Measurements from ENCODE around the gene SDHA.
"Not testable (repeated sequence)": the region's sequence is repeated elsewhere in the genome, so short reads cannot be mapped to it uniquely, and the experiment has no call there.

The SDHA gene

DNA sequence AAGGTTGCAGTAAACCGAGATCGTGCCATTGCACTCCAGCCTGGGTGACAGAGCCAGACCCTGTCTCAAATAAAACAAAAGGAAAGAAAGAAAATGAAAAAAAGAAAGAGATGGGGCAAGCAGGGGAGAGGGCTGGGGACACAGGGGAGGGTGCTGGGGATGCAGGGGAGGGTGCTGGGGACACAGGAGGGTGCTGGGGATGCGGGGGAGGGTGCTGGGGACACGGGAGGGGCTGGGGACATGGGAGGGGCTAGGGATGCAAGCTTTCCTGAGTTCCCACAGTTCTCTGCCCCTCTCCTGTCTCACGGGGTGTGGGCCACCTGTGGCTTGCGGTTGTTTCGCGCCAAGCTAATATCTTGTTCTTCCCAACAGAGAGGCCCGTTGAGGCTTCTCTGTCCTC is 60.5 kb downstream of the SDHA start:
- no peak for TF ChIP-seq CTCF (IDR thresholded peaks at IDR 0.05; ENCODE audit: low read depth, low read length)
- no peak overlapping the region for H3K4me3 ChIP-seq (ENCODE audit: low read depth, low read length)
- in situ Hi-C loops (cut with HindIII; ENCODE audit: low sequenced_read_pairs), result no loop called here
- DNase-seq (ENCODE audit: low read depth, low spot score), result no peak

DNA sequence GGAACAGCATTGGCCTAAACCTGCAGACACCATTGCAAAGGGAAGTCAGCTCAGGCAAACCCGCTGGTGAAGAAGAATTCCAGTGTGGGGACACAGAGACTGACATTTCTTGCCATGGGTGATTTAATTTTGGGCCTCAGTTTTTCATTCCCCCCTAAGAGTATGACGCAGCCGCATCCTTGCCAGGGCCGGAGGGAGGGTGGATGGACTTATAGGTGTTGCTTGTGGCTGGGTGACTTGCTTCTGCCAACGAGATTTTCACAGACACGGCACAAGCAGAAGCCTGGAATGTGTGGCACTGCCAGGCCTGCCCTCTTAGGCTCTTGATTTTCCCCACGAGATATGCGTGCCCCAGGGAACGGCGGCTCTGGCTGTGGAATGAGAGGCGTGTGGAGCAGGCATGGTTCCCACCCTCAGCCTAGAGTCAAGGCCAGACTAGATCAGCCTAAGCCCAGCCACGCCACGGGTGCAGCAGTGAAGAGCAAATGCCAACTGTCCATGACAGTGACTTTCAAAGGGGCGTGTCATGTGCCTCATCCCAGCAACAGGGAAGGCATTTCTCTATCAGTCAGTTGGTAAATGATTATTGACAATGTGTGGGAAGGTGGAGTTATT is 61.0 kb downstream of the SDHA start:
- H3K4me3 ChIP-seq (ENCODE audit: low read depth, low read length); DNase-seq (ENCODE audit: low read depth, low spot score); in situ Hi-C loops (cut with HindIII; ENCODE audit: low sequenced_read_pairs): not testable (repeated sequence)

- TF ChIP-seq CTCF (IDR thresholded peaks at IDR 0.05; ENCODE audit: low read depth, low read length), result no peak
Observed at GRCh38 chr5:285991-286557, 68.0 kb downstream of the SDHA start.

GRCh38 chr5:290200-290599 is 72.1 kb downstream of the SDHA start:
- in situ Hi-C loops (cut with HindIII; ENCODE audit: low sequenced_read_pairs); DNase-seq (ENCODE audit: low read depth, low spot score); H3K4me3 ChIP-seq (ENCODE audit: low read depth, low read length): not testable (repeated sequence)

More at GRCh38 chr5:285991-286557, 68.0 kb downstream of the SDHA start:
- H3K4me3 ChIP-seq (ENCODE audit: low read depth, low read length), result no peak overlapping the region
- in situ Hi-C loops (cut with HindIII; ENCODE audit: low sequenced_read_pairs), result no loop called here
- DNase-seq (ENCODE audit: low read depth, low spot score), result peak; percentile 4

- in situ Hi-C loops (cut with HindIII; ENCODE audit: low sequenced_read_pairs); H3K4me3 ChIP-seq (ENCODE audit: low read depth, low read length); DNase-seq (ENCODE audit: low read depth, low spot score): not testable (repeated sequence)
Observed at GRCh38 chr5:291345-291744, 73.2 kb downstream of the SDHA start.

- H3K4me3 ChIP-seq (ENCODE audit: low read depth, low read length); in situ Hi-C loops (cut with HindIII; ENCODE audit: low sequenced_read_pairs); DNase-seq (ENCODE audit: low read depth, low spot score): not testable (repeated sequence)
Observed at GRCh38 chr5:294788-295187, 76.7 kb downstream of the SDHA start.

- DNase-seq (ENCODE audit: low read depth, low spot score); in situ Hi-C loops (cut with HindIII; ENCODE audit: low sequenced_read_pairs); H3K4me3 ChIP-seq (ENCODE audit: low read depth, low read length): not testable (repeated sequence)
Observed at GRCh38 chr5:296207-296606, 78.1 kb downstream of the SDHA start.

DNA sequence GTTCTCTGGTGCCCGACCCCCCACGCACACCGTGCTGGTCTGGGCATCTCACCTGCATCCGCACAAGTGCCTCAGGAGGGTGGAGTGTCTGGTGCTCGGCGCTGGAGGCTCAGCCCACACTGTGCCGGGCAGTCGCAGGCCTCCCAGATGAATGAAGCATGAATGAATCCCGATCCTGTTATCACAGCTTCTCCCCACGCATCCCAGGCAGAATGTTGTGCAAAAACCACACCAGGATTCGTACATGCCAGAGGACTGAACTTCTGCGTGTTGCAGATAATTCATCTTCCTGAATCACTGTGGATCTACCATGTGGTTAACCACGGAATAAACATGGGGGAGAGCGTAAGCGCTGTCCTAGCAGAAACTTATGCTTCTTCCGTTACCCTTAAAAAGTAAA is 78.8 kb downstream of the SDHA start:
- DNase-seq (ENCODE audit: low read depth, low spot score), result peak; percentile 74
- H3K4me3 ChIP-seq (ENCODE audit: low read depth, low read length); in situ Hi-C loops (cut with HindIII; ENCODE audit: low sequenced_read_pairs): not testable (repeated sequence)

- peak; percentile 23 for DNase-seq (ENCODE audit: low read depth, low spot score)
- H3K4me3 ChIP-seq (ENCODE audit: low read depth, low read length); in situ Hi-C loops (cut with HindIII; ENCODE audit: low sequenced_read_pairs): not testable (repeated sequence)
Observed at GRCh38 chr5:297448-297847, 79.3 kb downstream of the SDHA start.

DNA sequence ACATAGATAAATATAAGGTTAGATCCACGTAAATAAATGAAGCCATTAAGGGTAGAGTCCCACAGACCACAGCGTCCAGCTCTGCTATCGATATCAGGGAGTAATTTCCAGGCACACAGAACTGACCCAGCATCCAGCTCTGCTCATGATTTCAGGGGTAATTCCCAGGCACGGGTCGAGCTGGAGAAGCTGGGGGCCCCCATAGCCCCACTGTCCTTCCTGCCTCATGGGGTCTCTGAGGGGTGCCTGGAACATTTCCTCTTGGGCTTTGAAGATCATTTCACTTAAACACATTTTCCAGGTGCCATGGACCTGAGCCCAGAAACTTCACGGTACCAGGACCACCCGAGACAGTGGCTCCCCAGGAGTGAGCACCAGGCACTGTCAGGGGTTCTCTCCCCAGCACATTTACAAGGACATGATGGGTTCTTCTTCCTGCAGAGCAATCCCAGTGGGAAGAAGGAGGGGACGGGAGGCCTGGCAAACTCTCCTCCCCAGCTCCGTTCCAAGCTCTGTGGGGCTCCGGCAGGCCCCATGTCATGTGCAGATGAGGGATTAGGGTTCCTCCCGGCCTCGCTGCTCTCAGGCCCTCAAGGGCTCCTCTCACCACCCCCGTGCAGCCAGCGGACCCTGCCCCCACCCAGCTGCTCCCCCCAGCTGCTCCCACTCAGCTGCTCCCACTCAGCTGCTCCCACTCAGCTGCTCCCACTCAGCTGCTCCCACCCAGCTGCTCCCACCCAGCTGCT is 80.0 kb downstream of the SDHA start:
- H3K4me3 ChIP-seq (ENCODE audit: low read depth, low read length); in situ Hi-C loops (cut with HindIII; ENCODE audit: low sequenced_read_pairs): not testable (repeated sequence)

DNA sequence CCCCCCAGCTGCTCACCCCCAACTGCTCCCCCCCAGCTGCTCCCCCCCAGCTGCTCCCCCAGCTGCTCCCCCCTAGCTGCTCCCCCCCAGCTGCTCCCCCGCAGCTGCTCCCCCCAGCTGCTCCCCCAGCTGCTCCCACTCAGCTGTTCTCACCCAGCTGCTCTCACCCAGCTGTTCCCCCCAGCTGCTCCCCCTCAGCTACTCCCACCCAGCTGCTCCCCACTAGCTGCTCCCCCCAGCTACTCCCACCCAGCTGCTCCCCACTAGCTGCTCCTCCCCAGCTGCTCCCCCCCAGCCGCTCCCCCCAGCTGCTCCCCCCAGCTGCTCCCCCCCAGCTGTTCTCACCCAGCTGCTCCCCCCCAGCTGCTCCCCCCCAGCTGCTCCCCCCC is 80.6 kb downstream of the SDHA start:
- DNase-seq (ENCODE audit: low read depth, low spot score), result no peak
- H3K4me3 ChIP-seq (ENCODE audit: low read depth, low read length), result no peak overlapping the region
- TF ChIP-seq CTCF (IDR thresholded peaks at IDR 0.05; ENCODE audit: low read depth, low read length), result no peak
- in situ Hi-C loops (cut with HindIII; ENCODE audit: low sequenced_read_pairs), result no loop called here

More for the DNA sequence above, 80.0 kb downstream of the SDHA start:
- DNase-seq (ENCODE audit: low read depth, low spot score), result not testable (repeated sequence)

DNA sequence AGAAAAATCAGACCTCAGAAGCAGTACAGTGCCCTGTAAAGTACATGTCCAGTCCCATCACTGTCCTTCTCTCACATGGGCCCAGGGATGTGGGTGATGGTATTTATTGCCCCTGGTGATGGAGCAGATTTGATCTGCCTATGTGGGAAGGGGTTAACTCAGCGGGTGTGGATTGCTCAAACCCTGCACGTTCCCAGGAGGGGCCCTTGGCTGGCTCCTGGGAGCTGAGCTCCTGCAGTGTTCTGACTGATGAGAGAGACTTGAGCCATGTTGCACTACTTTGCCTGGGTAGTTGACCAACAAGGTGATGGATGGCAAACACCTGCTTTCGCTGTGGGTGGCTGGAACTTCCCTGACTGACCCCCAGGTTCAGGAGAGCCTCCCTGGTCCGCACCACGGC is 81.8 kb downstream of the SDHA start:
- in situ Hi-C loops (cut with HindIII; ENCODE audit: low sequenced_read_pairs); DNase-seq (ENCODE audit: low read depth, low spot score); H3K4me3 ChIP-seq (ENCODE audit: low read depth, low read length): not testable (repeated sequence)

DNA sequence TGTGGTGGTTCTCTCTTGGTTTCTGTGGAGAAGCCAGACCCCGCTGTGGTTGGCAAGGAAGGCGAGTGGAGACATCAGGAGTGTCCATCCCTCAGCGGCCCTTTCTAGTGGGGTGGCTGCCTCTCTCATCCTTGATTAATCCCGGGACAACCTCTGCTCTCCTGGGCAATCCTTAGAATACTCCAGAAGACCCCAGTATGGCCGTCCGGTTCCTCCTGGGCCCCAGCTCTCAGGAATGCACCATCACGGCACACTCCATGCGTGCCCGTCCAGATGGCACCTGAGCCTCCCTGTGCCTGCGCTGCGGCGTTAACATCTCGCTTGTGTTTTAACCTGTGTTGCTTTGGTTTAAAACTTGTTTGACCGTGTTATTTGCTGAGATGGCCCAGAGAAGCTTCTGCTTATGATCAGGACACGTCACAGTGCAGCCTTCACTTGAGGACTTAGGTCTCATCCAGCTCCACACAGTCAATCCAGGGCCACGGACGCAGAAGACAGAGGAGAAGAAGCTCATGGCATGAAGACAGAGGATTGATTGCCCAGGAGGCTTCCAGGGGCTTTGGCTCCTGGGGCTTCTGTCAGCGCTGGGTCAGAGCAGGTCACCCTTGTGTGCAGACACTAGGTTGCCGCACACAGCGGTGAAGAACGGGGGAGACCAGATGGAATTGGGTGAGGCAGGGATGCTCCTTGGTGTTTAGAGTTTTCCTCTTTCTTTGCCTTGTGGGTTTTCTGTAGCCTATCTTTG is 82.7 kb downstream of the SDHA start:
- in situ Hi-C loops (cut with HindIII; ENCODE audit: low sequenced_read_pairs); H3K4me3 ChIP-seq (ENCODE audit: low read depth, low read length); DNase-seq (ENCODE audit: low read depth, low spot score): not testable (repeated sequence)

Data from astrocyte of the spinal cord (primary cell).